Osteocyte (in vitro differentiated cells): ENCODE results near the gene SNX1. TPM values are rescaled to one million over a fixed set of nuclear protein-coding genes. Genes with fewer than 3 reads are reported as not detected.
A peak's percentile ranks its signal among the peaks of the same experiment; 100 is the strongest.

Experiments used
- DNase-seq: peaks from one replicate; pipeline ENCODE4 v3.0.0; 2021; ENCODE audit warnings: mixed read lengths; ENCODE audit not compliant: unreplicated experiment; ENCODE audit errors: extremely low spot score
- H3K27ac Mint-ChIP-seq: one replicate; pipeline ENCODE4 v1.8.0; 2021; ENCODE audit warnings: mild to moderate bottlenecking, mixed read lengths; ENCODE audit not compliant: unreplicated experiment
- H3K27me3 Mint-ChIP-seq: one replicate; pipeline ENCODE4 v1.8.0; 2021; ENCODE audit warnings: mixed read lengths; ENCODE audit not compliant: unreplicated experiment
- H3K36me3 Mint-ChIP-seq: one replicate; pipeline ENCODE4 v1.8.0; 2021; ENCODE audit warnings: mixed read lengths; ENCODE audit not compliant: unreplicated experiment
- H3K4me1 Mint-ChIP-seq: one replicate; pipeline ENCODE4 v1.8.0; 2021; ENCODE audit warnings: mixed read lengths; ENCODE audit not compliant: unreplicated experiment
- H3K4me3 Mint-ChIP-seq: one replicate; pipeline ENCODE4 v1.8.0; 2021; ENCODE audit warnings: mild to moderate bottlenecking, moderate library complexity, mixed read lengths; ENCODE audit not compliant: unreplicated experiment
- H3K9me3 Mint-ChIP-seq: one replicate; pipeline ENCODE4 v1.8.0; 2021; ENCODE audit warnings: mixed read lengths; ENCODE audit not compliant: unreplicated experiment
- CTCF ChIP-seq: fragments of 200-600 bp; sonication (generic); IDR thresholded peaks from 2 replicates; pipeline ENCODE4 v1.5.0; 2021; ENCODE audit warnings: antibody characterized with exemption, mild to moderate bottlenecking, moderate library complexity
- total RNA-seq: library from RNA; stranded (reverse); gene quantifications from 2 replicates; pipeline ENCODE4 v1.2.1, GENCODE V29; 2021

The SNX1 gene
- total RNA-seq, 1 donor from 2014 or later, result 101 TPM

GRCh38 chr15:64089543-64090280 lies 6.1 kb upstream of the SNX1 start:
- TF ChIP-seq CTCF, result no peak
- H3K4me3 Mint-ChIP-seq, result no peak overlapping the region
- H3K27ac Mint-ChIP-seq, result no peak overlapping the region
- no peaks in the 10 kb centered on the region for H3K9me3 Mint-ChIP-seq
- H3K27me3 Mint-ChIP-seq, result no peaks in the 10 kb centered on the region
- H3K36me3 Mint-ChIP-seq, result peaks cover 14% of the 10 kb centered on the region
- peaks cover 26% of the 10 kb centered on the region for H3K4me1 Mint-ChIP-seq
- no peak for DNase-seq

GRCh38 chr15:64090527-64090926 lies 5.3 kb upstream of the SNX1 start:
- Mint-ChIP-seq H3K36me3 (peaks cover 14% of the 10 kb centered on the region), H3K27me3 (no peaks in the 10 kb centered on the region), H3K27ac (no peak overlapping the region)

GRCh38 chr15:64092075-64092820 lies 3.5 kb upstream of the SNX1 start:
- Mint-ChIP-seq H3K4me3 (peak overlapping the region; percentile 96), H3K27me3 (no peaks in the 10 kb centered on the region), H3K9me3 (no peaks in the 10 kb centered on the region), H3K4me1 (peaks cover 44% of the 10 kb centered on the region), H3K27ac (peak overlapping the region; percentile 98), H3K36me3 (peaks cover 16% of the 10 kb centered on the region)
- TF ChIP-seq CTCF, result no peak
- no peak for DNase-seq

More at GRCh38 chr15:64090527-64090926, 5.3 kb upstream of the SNX1 start:
- Mint-ChIP-seq H3K4me3 (no peak overlapping the region), H3K4me1 (peaks cover 33% of the 10 kb centered on the region), H3K9me3 (no peaks in the 10 kb centered on the region)
- TF ChIP-seq CTCF, result no peak
- no peak for DNase-seq

- Mint-ChIP-seq H3K36me3 (peaks cover 11% of the 10 kb centered on the region), H3K4me3 (peak overlapping the region; percentile 96), H3K9me3 (no peaks in the 10 kb centered on the region), H3K27me3 (no peaks in the 10 kb centered on the region), H3K27ac (peak overlapping the region; percentile 98), H3K4me1 (peaks cover 52% of the 10 kb centered on the region)
- TF ChIP-seq CTCF, result no peak
- no peak for DNase-seq
Measured at GRCh38 chr15:64092864-64093626, 2.7 kb upstream of the SNX1 start.
